HG03342 (cell line): ENCODE results near the gene ARHGEF17.

Experiments used
- ATAC-seq: cut with Tn5 transposase; IDR thresholded peaks from one replicate; pipeline ENCODE4 v1.9.1; 2021; ENCODE audit warnings: mild to moderate bottlenecking, moderate library complexity; ENCODE audit not compliant: unreplicated experiment

Gene ARHGEF17

DNA sequence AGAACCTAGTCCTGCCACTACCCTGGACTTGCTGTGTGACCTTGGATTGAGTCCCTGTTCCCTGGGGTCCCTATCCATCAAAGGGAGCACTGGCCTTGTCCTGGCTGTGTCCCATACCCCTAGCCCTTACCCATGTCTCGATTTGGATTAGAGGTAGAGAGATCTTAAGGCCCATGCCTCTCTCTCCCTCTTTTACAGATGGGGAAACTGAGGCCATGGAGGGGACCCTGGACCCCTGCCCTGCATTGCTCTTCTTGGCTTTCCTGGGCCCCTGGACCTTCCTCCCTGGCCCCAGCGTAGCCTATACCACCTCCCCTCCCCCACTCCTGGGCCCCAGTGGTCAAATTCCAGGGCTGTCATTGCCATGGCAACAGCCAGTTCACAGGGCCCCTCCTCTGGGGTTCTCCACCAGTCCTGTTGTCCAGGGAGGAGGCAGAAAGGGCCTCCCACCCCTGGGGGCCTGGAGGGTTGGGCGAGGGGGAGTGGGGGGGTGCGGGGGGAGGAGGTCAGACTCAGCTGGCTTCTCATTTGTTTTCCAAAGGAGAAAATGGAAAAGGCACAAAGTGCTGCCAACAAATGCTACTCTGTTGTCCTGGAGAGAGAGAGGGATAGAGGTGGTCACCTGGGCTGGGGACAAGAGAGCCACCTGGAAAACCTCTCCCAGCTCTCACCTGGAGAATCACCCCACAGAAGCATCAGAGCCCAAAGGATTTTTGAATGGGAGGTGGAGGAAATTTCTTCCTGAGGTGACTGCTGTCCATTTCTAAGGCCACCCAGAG is 23.3 kb downstream of the ARHGEF17 start:
- no peak for ATAC-seq

DNA sequence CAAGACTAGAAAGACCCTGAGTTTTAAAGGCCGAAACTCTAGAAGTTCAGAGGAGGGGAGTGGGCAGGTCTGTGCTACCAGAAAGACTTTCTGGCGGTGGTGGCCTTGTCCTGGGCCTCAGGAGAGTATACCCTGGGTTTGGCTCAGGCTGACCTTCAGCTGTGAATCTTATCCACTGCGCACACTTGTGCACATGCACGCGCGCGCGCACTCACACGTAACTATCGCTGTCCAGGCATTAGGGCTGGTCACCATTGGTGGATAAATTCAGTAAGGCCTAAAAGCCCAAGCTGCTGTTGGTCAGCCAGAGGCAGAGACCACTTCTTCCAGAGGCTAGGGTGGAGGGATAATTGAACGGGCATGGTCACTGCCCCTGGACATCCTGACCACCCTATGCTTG is 25.1 kb downstream of the ARHGEF17 start:
- no peak for ATAC-seq

DNA sequence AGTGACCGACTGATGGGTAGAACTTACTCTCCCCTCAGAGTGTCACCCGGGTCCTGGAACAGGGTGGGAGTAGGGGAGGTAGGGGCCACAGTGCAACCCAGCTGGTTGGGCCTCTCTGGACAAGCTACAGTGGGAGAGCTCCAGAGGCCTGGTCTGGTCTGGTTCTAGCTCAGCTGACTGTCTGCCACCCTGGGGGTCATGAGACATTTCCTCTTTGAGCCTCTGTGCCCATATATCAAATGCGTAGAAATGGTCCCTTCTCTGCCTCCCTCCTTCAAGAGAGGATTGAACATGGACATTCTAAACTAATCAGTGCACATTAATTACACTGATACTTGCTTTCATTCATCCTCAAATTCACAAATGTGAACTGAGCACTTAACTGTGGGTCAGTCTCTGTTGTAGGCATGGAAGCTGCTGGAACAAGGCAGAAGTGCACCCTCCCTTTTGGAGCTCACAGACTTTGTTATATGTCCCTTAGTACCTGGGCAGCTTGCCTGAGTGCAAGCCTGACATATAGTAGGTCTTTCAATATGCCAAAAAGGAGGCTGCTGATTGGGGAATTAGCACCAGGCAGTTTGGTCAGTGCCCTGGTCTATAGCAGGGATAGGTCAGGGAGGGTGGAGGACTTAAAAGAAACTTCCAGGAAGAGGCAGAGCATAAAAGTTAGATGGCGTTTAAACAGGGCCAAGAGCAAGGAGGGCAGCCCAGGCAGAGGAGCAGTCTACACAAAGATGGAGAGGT is 25.7 kb downstream of the ARHGEF17 start:
- ATAC-seq = no peak

DNA sequence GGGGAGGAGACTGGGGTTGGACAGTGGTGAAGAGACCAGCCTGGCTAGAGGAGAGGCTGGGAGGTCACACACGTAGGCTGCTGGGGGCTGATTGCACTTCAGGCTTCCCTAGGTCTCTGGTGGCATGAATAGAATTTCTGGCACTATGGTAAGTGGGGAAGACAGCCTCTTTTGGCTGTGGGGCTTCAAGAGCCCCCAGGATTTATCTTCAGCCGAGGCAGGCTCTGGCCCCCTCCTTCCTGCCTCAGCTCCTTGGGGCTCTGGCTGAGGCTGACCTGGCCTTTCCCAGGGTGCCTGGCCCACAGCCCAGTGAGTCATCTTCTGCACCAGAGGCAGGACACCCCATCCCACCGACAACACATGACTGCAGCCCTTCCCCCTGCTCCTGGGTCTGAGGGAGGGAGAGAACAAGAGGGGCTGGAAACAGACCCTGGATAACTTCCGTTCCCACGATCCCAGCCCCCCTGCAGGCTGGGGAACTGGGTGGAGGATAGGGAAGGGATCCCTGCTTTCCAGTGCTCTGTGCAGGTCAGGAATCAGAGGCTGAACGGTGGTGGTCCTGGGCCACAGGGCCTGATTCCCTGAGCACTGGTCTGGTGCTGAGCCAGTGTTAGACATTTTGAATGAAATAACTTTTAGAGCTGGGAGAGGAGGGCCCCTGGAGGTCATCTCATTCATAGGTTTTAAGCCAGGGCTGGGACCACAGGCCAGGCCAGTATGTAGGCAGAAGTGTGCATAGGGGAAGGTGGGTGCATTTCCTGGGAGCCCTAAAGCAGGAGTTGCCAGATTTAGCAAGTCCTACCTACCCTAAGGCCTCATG is 26.5 kb downstream of the ARHGEF17 start:
- ATAC-seq = no peak

DNA sequence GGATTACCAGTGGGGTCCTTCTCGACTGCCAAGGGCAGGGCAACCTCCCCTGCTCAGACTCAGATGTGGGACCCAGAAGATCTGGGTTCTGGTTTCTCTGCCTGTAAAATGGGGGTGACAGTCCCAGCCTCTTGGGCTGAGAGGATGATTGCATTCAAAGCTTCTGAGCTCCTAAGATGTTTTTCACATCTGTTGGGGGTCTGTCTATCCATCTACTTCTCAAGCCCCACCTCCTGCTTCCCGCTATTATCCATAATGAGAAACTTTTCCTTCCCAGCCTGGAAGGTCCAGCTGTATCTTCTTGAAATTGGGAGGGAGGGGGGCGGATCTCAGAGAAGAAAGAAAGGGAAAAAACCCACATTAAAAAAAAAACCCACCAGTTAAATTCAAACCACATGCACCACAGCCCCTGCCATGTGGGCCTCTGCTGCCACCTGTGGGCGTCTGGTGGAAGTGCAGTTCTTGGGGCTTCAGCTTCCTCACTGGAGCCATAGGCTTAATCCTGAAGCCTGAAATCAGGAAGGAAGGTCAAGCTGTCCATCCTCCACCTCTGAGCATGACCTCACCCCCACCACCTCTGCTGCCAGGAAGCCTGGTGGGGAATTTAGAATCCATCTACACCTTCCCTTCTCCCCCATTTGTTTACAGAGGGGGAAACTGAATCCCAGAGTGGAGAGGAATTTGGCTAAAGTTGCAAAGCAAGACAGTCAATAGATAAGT is 27.3 kb downstream of the ARHGEF17 start:
- ATAC-seq = no peak

GRCh38 chr11:73337846-73338245 is 29.8 kb downstream of the ARHGEF17 start:
- no peak for ATAC-seq

- ATAC-seq = no peak
These were observed 30.2 kb downstream of the ARHGEF17 start for GRCh38 chr11:73338279-73338678.

- no peak for ATAC-seq
These were observed 32.1 kb downstream of the ARHGEF17 start for GRCh38 chr11:73340164-73340563.

DNA sequence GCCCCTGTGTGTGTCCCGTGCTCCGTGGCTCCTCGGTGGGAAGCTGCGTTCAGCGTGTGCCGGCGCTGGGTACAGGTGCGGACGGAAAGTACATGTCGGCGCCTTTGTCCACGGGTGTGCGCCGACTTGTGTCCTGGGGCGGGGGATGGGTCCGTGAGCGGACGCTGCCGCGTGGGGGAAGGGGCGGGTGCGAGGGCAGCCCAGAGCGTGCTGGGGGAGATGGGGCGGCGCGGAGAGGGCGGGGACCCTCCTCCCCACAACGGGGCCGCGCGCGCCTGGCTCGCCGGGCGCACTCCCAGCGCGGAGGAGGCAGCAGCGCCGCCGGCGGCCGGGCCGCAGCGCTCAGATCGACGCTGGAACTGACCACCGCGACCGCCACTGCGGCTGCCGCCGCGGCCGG is 34.6 kb downstream of the ARHGEF17 start:
- ATAC-seq = no peak

DNA sequence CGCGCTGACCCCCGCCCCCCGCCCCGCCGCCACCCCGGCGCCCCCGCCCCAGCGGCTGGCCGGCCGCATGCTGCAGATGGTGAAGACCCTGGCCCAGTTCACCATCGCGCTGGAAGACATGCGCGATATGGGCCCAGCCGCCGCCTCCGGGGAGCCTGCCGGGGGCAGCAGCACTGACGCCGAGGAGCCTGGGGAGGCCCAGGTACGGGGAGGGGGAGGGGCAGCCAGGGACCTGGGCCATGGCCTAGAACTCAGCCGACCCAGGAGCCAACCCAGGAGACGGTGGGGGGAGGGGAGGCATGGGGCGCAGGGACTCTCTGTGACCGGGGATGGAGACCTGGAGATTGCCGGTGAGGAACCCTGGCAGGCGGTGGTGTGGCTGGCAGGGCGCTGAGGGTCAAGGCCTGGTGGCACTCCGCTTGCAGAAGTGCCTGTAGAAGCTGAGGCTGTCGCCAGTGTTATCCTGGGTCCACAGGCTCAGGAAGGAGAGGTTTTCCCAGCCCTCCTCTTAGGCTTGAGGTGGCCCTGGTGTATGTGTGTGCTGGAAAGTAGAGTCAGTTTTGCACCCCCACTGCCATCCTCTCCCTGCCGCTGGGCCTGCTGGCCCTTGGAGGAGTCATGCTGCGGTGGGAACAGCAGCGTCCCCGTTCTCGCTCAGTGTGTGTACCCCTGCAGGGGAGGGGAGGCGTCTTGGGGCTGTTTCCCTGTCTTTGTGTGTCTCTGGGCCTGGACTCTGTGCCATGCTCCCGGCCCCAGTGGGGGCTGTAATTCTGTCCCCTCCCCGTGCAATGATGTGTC is 35.2 kb downstream of the ARHGEF17 start:
- ATAC-seq = no peak

- ATAC-seq = no peak
These were observed 36.1 kb downstream of the ARHGEF17 start for GRCh38 chr11:73344191-73344607.

DNA sequence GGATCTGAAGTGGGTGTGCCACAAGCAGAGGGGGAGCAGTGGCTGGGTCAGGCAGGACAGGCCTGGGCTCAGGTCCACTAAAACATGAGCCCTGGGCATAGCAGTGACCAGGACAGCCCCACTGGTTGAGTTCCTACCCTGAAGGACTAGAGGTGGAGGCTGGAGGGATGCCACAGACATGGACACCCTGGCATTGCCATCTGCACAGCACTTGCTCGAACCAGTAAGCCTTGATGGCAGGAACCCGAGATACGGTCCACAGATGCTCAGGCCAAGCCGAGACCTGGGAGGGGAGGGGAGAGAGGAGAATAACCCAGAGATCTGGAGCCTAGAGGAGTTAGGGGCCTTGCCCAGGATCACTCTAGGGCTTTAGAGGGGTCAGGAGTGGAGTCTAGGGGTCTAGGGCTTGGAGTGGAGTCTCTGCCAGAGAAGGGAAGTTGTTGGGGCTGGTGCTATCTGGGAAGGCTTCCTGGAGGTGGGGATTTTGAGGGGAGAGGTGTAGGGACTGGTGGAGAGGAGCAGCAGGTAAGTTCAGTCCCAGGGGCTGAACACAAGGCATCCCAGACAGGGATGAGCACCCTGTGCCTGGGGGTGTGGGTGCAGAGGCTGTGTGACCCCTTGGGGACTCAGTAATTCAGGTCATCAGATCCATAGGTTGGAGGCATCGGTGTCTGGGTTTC is 37.5 kb downstream of the ARHGEF17 start:
- ATAC-seq = no peak

GRCh38 chr11:73346186-73346935 is 38.3 kb downstream of the ARHGEF17 start:
- ATAC-seq = no peak

DNA sequence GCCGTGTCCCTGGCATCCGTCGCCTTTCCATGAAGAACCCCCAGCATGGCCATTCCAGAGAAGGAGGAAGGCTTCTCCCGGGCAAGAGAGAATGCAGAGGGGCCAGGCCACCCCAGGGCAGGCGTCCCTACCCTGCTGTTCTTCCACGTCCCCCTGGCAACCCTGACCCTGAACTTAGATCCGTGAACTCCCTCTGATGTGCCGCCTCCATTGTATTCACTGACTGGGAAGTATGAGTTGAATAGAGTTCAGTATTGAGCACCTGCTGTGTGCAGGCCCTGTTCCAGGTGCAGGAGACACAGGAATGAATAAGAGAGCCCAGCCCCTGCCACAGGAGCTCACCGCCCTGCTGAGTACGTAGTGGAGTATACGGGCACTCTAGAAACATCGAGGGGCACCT is 39.0 kb downstream of the ARHGEF17 start:
- no peak for ATAC-seq

GRCh38 chr11:73348838-73349237 is 40.8 kb downstream of the ARHGEF17 start:
- no peak for ATAC-seq

GRCh38 chr11:73349633-73350032 is 41.6 kb downstream of the ARHGEF17 start:
- ATAC-seq = no peak

DNA sequence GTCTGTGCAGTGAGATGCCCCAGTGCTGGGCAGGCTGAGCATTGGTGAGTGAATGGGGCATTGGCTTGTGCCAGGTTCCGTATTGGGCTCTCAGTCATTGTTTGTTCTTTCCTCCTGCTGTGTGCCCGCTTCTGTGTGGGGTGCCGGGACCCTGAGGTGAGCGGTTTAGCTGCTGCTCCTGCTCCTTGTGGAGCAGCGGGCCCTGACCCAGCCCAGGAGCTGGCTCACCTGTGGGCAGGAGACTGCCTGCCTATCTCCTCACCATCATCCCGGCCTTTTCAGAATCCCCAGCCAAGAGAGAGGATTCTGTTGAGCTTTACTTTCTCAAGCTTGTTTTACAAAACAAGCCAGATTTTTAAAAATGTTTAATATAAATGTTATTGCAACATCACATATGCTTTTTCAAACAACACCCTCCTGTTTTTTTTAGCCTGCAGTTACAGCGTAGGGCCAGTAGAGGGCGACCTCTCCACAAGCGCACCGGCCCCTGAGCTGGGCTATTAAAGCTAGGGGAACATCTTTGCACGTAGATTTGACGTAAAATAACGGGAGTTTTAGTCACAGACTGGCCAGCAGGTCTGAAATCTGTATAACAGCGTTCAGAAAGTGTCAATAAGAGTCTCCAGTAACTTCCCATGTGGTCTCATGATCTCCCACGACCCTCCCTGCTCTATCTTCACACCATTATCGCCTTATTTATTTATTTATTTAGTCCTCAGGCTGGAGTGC is 43.0 kb downstream of the ARHGEF17 start:
- no peak for ATAC-seq

DNA sequence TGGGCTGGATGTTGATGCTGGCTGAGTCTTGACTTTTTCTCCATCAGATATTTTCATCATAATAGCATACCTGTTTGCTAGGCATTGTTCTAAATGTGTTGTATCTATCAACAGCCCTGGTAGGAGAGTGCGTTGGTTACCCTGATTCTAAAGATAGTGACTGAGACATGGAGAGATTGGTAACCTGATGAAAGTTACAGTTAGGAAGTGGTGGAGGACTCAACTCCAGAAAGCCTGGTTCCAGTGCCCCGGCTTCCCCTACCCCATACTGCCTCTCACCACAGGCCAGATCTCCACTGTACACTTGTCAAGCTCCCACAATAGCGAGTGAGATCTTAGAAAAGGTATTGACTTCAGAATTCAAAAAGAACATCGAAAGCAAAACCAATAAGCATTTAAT is 45.3 kb downstream of the ARHGEF17 start:
- no peak for ATAC-seq
